COLO829 (cell line): ENCODE results near the gene JAGN1.
"Not testable (repeated sequence)": the region's sequence is repeated elsewhere in the genome, so short reads cannot be mapped to it uniquely, and the experiment has no call there.

Experiments
- DNase-seq: peaks from one replicate; pipeline ENCODE4 v3.0.0; 2012; ENCODE audit warnings: low spot score

Gene JAGN1

GRCh38 chr3:9898467-9899241 is 8.2 kb downstream of the JAGN1 start:
- no peak for DNase-seq

GRCh38 chr3:9899289-9899791 is 8.9 kb downstream of the JAGN1 start:
- no peak for DNase-seq

GRCh38 chr3:9900965-9901415 is 10.6 kb downstream of the JAGN1 start:
- DNase-seq, result not testable (repeated sequence)

- DNase-seq, result no peak
These were observed 11.6 kb downstream of the JAGN1 start for GRCh38 chr3:9901967-9902366.

- DNase-seq, result no peak
These were observed 12.2 kb downstream of the JAGN1 start, which contains the start of gene IL17RE for GRCh38 chr3:9902372-9903237. Gene IL17RE (plus strand): TSS chr3:9902848. CDS start chr3:9902933, 85 bp downstream.

- peak; percentile 40 for DNase-seq
These were observed 12.8 kb downstream of the JAGN1 start for GRCh38 chr3:9903238-9903624.

- no peak for DNase-seq
These were observed 13.5 kb downstream of the JAGN1 start for GRCh38 chr3:9903904-9904303.

GRCh38 chr3:9906480-9906879 is 16.1 kb downstream of the JAGN1 start:
- DNase-seq, result no peak

GRCh38 chr3:9908286-9908685 is 17.9 kb downstream of the JAGN1 start:
- no peak for DNase-seq

- no peak for DNase-seq
These were observed 19.0 kb downstream of the JAGN1 start for GRCh38 chr3:9909221-9910013.

- DNase-seq, result no peak
These were observed 21.5 kb downstream of the JAGN1 start for GRCh38 chr3:9911863-9912262.

GRCh38 chr3:9912294-9912935 is 22.0 kb downstream of the JAGN1 start:
- DNase-seq, result no peak

GRCh38 chr3:9913601-9914000 is 23.2 kb downstream of the JAGN1 start:
- no peak for DNase-seq

GRCh38 chr3:9914011-9914410 is 23.6 kb downstream of the JAGN1 start:
- DNase-seq, result no peak

GRCh38 chr3:9914559-9915253 is 24.3 kb downstream of the JAGN1 start:
- DNase-seq, result no peak

GRCh38 chr3:9915254-9916141 is 25.1 kb downstream of the JAGN1 start:
- no peak for DNase-seq

GRCh38 chr3:9916346-9916733 is 25.9 kb downstream of the JAGN1 start:
- DNase-seq, result no peak

GRCh38 chr3:9916734-9917680 is 26.6 kb downstream of the JAGN1 start, which contains the start of gene IL17RC:
Gene IL17RC (plus strand): TSS chr3:9917098. CDS start chr3:9917316, 218 bp downstream.
- DNase-seq, result peak; percentile 54

GRCh38 chr3:9917820-9918219 is 27.4 kb downstream of the JAGN1 start:
- DNase-seq, result no peak
